Lung (tissue), 12 donors: ENCODE results near the gene CLIC5. TPM values are rescaled to one million over a fixed set of nuclear protein-coding genes. Genes with fewer than 3 reads are reported as not detected.

Experiments used
- ATAC-seq: fragments of 200-7000 bp; cut with Tn5 transposase; one replicate; pipeline ENCODE4 v1.9.1; 2020; ENCODE audit warnings: moderate number of reproducible peaks; ENCODE audit not compliant: insufficient read depth, low FRiP score
- DNase-seq, 3 donors: peaks; one replicate each; pipeline ENCODE4 v3.0.0-alpha.2; 2013 to 2017
- H3K27ac ChIP-seq, 2 donors: one replicate each; pipeline ENCODE4 v1.5.1; 2013; ENCODE audit warnings: mild to moderate bottlenecking in 2 of 2, moderate library complexity in 2 of 2, control low read depth in 1 of 2, inconsistent platforms in 1 of 2, low read depth in 1 of 2, low read length in 1 of 2
- H3K27me3 ChIP-seq, 3 donors: one replicate each; pipeline ENCODE4 v1.5.1; 2013; ENCODE audit warnings: low read length in 2 of 3; ENCODE audit not compliant: control insufficient read depth in 3 of 3, insufficient read depth in 3 of 3
- H3K36me3 ChIP-seq, 4 donors: one replicate each; pipeline ENCODE4 v1.5.1; 2013; ENCODE audit warnings: low read length in 4 of 4, mild to moderate bottlenecking in 1 of 4, moderate library complexity in 1 of 4; ENCODE audit not compliant: control insufficient read depth in 4 of 4, insufficient read depth in 4 of 4
- H3K4me1 ChIP-seq, 5 donors: one replicate each; pipeline ENCODE4 v1.5.1; 2013; ENCODE audit warnings: low read length in 5 of 5, mild to moderate bottlenecking in 2 of 5, moderate library complexity in 1 of 5; ENCODE audit not compliant: control insufficient read depth in 5 of 5, insufficient read depth in 5 of 5
- H3K4me3 ChIP-seq: one replicate; pipeline ENCODE4 v1.5.1; 2013; ENCODE audit warnings: mild to moderate bottlenecking, control low read depth, moderate library complexity
- H3K9ac ChIP-seq, 2 donors: one replicate each; pipeline ENCODE4 v1.5.1; 2013; ENCODE audit warnings: low read length in 2 of 2, control low read depth in 1 of 2; ENCODE audit not compliant: insufficient read depth in 1 of 2
- H3K9me3 ChIP-seq, 4 donors: one replicate each; pipeline ENCODE4 v1.5.1; 2013; ENCODE audit warnings: low read length in 3 of 4, mild to moderate bottlenecking in 1 of 4, moderate library complexity in 1 of 4; ENCODE audit not compliant: control insufficient read depth in 4 of 4, insufficient read depth in 3 of 4
- WGBS, 2 donors: extraction: QIAGEN DNeasy Blood & Tissue Kit; methylation state at CpG; one replicate each; pipeline ENCODE4 v1.1.7; 2013; 5-methylcytosine and 5-hydroxymethylcytosine counted together
- polyA plus RNA-seq, 2 donors: library from polyadenylated mRNA; stranded (reverse); fragments of 200-250 nt; gene quantifications; one replicate each; pipeline ENCODE4 v1.2.1, GENCODE V29; 2013
- total RNA-seq, 2 donors: library from RNA; depleted of rRNA in 1 of 2; stranded (reverse); fragments of >200 nt in 1 of 2; gene quantifications; one replicate each; pipeline ENCODE4 v1.2.1, GENCODE V29; 2014 to 2021
- TF ChIP-seq, protein P1 (sequence below): IDR thresholded peaks from 2 replicates; pipeline ENCODE4 v1.5.1; 2012; ENCODE audit warnings: mild to moderate bottlenecking; ENCODE audit errors: control extremely low read depth, extremely low read depth
- donor health status: control.
- donor health status: control.
- donor health status: Bipolar disorder and iron deficiency.
- donor health status: healthy.
- donor health status: DM: yes; HTN: yes; CAD: no.

The CLIC5 gene
- total and polyA plus RNA-seq, 4 donors, result 14.8 to 92.3 (median 40.7) TPM

DNA sequence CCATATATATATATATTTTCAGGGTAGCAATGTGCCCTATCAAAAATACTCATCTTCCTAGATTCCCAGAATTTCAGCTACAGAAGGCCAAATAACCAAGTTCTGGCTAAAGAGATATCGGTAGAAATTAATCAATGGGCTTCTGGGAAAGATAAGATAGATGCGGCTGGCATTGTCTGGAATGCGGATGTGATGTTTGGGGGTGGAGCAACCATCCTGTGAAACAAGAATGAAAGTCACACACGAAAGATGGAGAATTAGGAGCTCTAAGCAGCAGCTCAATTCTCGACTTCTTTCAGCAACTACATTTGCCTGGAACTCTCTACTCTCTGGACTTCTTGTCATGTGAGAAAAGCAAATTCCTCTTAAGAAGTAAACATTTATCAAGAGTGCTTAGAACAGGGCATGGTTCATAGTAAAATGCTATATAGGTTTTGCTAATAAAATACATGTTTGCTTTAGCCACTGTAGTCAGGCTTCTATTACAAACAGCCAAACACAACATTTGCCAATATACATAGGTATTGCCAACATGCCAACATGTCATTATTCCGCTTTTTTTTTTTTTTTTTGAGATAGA, 90.8 kb downstream of the CLIC5 start:
- DNase-seq, result peak in 2 of 3 donors; percentile 12 to 39
- WGBS, 2 donors, result 69 to 82% methylated on average over 6 of the region's 6 CpGs
- no peak overlapping the region for H3K27ac ChIP-seq
- ATAC-seq, result no peak
- no peaks in the 10 kb centered on the region for H3K27me3 ChIP-seq
- H3K9me3 ChIP-seq, result no peaks in the 10 kb centered on the region
- H3K9ac ChIP-seq, result no peak overlapping the region
- no peaks in the 10 kb centered on the region for H3K36me3 ChIP-seq
- peaks cover 0 to 16% (median 0%) of the 10 kb centered on the region in 5 donors for H3K4me1 ChIP-seq
- TF ChIP-seq, protein P1, sequence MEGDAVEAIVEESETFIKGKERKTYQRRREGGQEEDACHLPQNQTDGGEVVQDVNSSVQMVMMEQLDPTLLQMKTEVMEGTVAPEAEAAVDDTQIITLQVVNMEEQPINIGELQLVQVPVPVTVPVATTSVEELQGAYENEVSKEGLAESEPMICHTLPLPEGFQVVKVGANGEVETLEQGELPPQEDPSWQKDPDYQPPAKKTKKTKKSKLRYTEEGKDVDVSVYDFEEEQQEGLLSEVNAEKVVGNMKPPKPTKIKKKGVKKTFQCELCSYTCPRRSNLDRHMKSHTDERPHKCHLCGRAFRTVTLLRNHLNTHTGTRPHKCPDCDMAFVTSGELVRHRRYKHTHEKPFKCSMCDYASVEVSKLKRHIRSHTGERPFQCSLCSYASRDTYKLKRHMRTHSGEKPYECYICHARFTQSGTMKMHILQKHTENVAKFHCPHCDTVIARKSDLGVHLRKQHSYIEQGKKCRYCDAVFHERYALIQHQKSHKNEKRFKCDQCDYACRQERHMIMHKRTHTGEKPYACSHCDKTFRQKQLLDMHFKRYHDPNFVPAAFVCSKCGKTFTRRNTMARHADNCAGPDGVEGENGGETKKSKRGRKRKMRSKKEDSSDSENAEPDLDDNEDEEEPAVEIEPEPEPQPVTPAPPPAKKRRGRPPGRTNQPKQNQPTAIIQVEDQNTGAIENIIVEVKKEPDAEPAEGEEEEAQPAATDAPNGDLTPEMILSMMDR, result no peak
- no peak overlapping the region for H3K4me3 ChIP-seq

DNA sequence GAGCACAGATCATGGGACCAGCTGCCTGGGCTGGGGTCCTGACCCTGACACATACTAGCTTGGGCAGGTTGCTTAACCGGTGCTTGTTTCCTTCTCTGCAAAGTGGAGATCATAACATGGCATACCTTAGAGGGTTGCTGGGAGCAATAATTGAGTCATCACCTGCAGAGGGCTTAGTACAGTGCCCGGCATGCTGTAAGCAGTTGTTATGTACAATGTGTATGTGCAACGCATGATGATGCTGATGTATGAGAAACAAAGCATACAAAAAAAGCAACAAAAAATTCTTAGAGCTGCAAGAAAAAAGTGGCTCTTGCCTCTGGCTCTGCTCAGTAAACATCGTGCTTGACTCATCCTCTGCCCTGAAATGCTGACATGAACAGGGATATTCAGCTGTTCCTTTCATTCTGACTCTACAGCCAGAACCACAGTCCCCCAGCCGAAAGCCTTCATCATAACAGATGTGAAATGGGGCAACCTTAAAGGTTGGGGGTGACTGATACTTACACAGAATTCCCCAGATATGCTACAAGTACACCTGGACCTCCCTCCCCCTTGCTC, 91.7 kb downstream of the CLIC5 start:
- H3K4me3 ChIP-seq, result no peak overlapping the region

DNA sequence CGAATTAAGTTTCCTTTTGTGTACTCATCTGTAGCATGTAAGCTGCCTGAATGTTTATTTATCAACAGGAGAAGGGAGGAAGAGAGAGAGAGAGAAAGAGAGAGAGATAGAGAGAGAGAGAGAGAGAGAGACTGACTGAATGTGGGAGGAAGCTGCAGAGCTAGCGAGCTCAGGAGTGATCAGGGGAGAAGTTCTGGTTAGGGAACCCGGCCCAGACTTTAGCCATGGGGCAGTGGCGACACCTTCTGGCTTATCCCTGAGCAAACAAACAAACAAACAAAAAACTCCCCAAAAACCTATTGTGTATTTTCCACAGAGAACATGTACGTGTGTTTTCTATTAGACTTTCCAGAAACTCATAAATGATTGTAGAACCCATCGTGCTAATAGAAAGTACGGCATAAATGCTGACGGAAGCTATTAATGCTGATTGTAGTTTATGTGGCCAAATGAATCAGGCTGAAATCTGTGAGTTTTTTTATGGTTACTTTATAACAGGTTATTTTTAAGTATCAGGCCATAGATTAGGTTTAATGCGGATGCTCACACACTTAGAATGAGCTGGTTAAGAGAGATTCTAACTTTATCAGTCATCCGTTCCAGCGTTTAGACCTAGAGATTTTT, 92.8 kb downstream of the CLIC5 start:
- no peaks in the 10 kb centered on the region for H3K9me3 ChIP-seq
- ATAC-seq, result peak; percentile 71
- peaks cover 0 to 16% (median 0%) of the 10 kb centered on the region in 5 donors for H3K4me1 ChIP-seq
- H3K4me3 ChIP-seq, result no peak overlapping the region
- TF ChIP-seq, protein P1, result peak; percentile 53
- DNase-seq, result peak; percentile 82 to 91 (median 86)
- no peak overlapping the region for H3K27ac ChIP-seq
- H3K9ac ChIP-seq, result no peak overlapping the region
- WGBS, 2 donors, result 40 to 51% methylated on average over 11 of the region's 11 CpGs
- peaks cover 0 to 5% (median 0%) of the 10 kb centered on the region in 3 donors for H3K27me3 ChIP-seq
- H3K36me3 ChIP-seq, result no peaks in the 10 kb centered on the region

More for the DNA sequence above, 91.7 kb downstream of the CLIC5 start:
- ATAC-seq (no peak), DNase-seq (no peak)
- 76 to 90% methylated on average over 5 of the region's 5 CpGs for WGBS, 2 donors
- Histone ChIP-seq H3K36me3 (no peaks in the 10 kb centered on the region), H3K4me1 (peaks cover 0 to 16% (median 0%) of the 10 kb centered on the region in 5 donors), H3K9me3 (no peaks in the 10 kb centered on the region), H3K27ac (peak overlapping the region in 1 of 2 donors; percentile 37), H3K27me3 (no peaks in the 10 kb centered on the region), H3K9ac (no peak overlapping the region)
- TF ChIP-seq, protein P1, result no peak
